Suprapubic skin (tissue), 4 donors: ENCODE results near the gene SPOCD1. TPM values are rescaled to one million over a fixed set of nuclear protein-coding genes. Genes with fewer than 3 reads are reported as not detected.
A peak's percentile ranks its signal among the peaks of the same experiment; 100 is the strongest.

Source experiments
- DNase-seq, 2 donors: peaks; one replicate each; pipeline ENCODE4 v3.0.0-alpha.2; 2019; ENCODE audit warnings: low spot score in 2 of 2
- H3K27ac ChIP-seq: fragments of 200-600 bp; sonication (generic); one replicate; pipeline ENCODE4 v1.5.1; 2019
- H3K27me3 ChIP-seq: fragments of 200-600 bp; sonication (generic); one replicate; pipeline ENCODE4 v1.5.1; 2019
- H3K36me3 ChIP-seq: fragments of 200-600 bp; sonication (generic); one replicate; pipeline ENCODE4 v1.5.1; 2019
- H3K4me1 ChIP-seq: fragments of 200-600 bp; sonication (generic); one replicate; pipeline ENCODE4 v1.5.1; 2019
- H3K4me3 ChIP-seq: fragments of 200-600 bp; sonication (generic); one replicate; pipeline ENCODE4 v1.5.1; 2019; ENCODE audit warnings: mild to moderate bottlenecking
- H3K9me3 ChIP-seq: fragments of 200-600 bp; sonication (generic); one replicate; pipeline ENCODE4 v1.5.1; 2019
- CTCF ChIP-seq, 2 donors: fragments of 200-600 bp in 1 of 2; fragments of 450-650 bp in 1 of 2; sonication (generic) in 1 of 2; IDR thresholded peaks; one replicate each; pipeline ENCODE4 v1.5.1; 2016 to 2019; ENCODE audit warnings: antibody characterized with exemption in 2 of 2, mild to moderate bottlenecking in 1 of 2, moderate library complexity in 1 of 2
- EP300 ChIP-seq: sonication (generic); formaldehyde crosslinking; IDR thresholded peaks from one replicate; pipeline ENCODE4 v1.6.1; 2017; ENCODE audit warnings: antibody characterized with exemption
- POLR2A ChIP-seq, 2 donors: fragments of 450-650 bp; IDR thresholded peaks; one replicate each; pipeline ENCODE4 v1.6.1; 2017; ENCODE audit warnings: antibody characterized with exemption in 2 of 2, mild to moderate bottlenecking in 2 of 2, moderate library complexity in 2 of 2
- POLR2AphosphoS5 ChIP-seq, 3 donors: sonication (generic); formaldehyde crosslinking; IDR thresholded peaks; one replicate each; pipeline ENCODE4 v1.6.1; 2017; ENCODE audit warnings: antibody characterized with exemption in 3 of 3
- WGBS: methylation state at CpG from one replicate; pipeline ENCODE4 v1.1.5; 2018; 5-methylcytosine and 5-hydroxymethylcytosine counted together
- total RNA-seq, 4 donors: library from RNA; depleted of rRNA; stranded (reverse); fragments of >200 nt; gene quantifications; one replicate each; pipeline ENCODE4 v1.1.0, GENCODE V29; 2016

The SPOCD1 gene
- total RNA-seq, 4 donors from 2014 or later = 3.2 TPM; not detected in 3

- no peaks in the 10 kb centered on the region for H3K36me3 ChIP-seq
- H3K4me3 ChIP-seq = no peak overlapping the region
- peaks cover 7% of the 10 kb centered on the region for H3K4me1 ChIP-seq
- 68% methylated on average over 12 of the region's 13 CpGs for WGBS
- H3K9me3 ChIP-seq = no peaks in the 10 kb centered on the region
- no peak overlapping the region for H3K27ac ChIP-seq
- peak; percentile 40 to 48 for DNase-seq
- peaks cover 11% of the 10 kb centered on the region for H3K27me3 ChIP-seq
- TF ChIP-seq EP300 (no peak), POLR2AphosphoS5 (IDR thresholded peaks at IDR 0.05) (no peak), POLR2A (IDR thresholded peaks at IDR 0.05) (no peak), CTCF (IDR thresholded peaks at IDR 0.05) (no peak)
These were observed 19.8 kb downstream of the SPOCD1 start for GRCh38 chr1:31795801-31796621.

- Histone ChIP-seq H3K36me3 (no peaks in the 10 kb centered on the region), H3K4me1 (peaks cover 7% of the 10 kb centered on the region), H3K9me3 (no peaks in the 10 kb centered on the region), H3K27me3 (peaks cover 11% of the 10 kb centered on the region), H3K27ac (no peak overlapping the region), H3K4me3 (no peak overlapping the region)
- TF ChIP-seq CTCF (IDR thresholded peaks at IDR 0.05) (no peak), EP300 (no peak), POLR2AphosphoS5 (IDR thresholded peaks at IDR 0.05) (no peak), POLR2A (IDR thresholded peaks at IDR 0.05) (no peak)
- peak in 1 of 2 donors; percentile 11 for DNase-seq
- WGBS = 56% methylated on average over 2 of the region's 2 CpGs
These were observed 20.6 kb downstream of the SPOCD1 start for GRCh38 chr1:31795096-31795675.

GRCh38 chr1:31793586-31794285 is 22.1 kb downstream of the SPOCD1 start:
- 79% methylated on average over 10 of the region's 13 CpGs for WGBS
- no peak overlapping the region for H3K4me3 ChIP-seq
- no peak for TF ChIP-seq POLR2AphosphoS5 (IDR thresholded peaks at IDR 0.05)
- no peak for TF ChIP-seq POLR2A (IDR thresholded peaks at IDR 0.05)
- TF ChIP-seq EP300 = no peak
- no peak for TF ChIP-seq CTCF (IDR thresholded peaks at IDR 0.05)
- no peaks in the 10 kb centered on the region for H3K9me3 ChIP-seq
- peaks cover 11% of the 10 kb centered on the region for H3K27me3 ChIP-seq
- no peaks in the 10 kb centered on the region for H3K36me3 ChIP-seq
- H3K27ac ChIP-seq = no peak overlapping the region
- H3K4me1 ChIP-seq = peaks cover 13% of the 10 kb centered on the region
- peak in 1 of 2 donors; percentile 72 for DNase-seq

- no peak overlapping the region for H3K4me3 ChIP-seq
- H3K27ac ChIP-seq = no peak overlapping the region
- TF ChIP-seq CTCF (IDR thresholded peaks at IDR 0.05) = no peak
- no peak for TF ChIP-seq POLR2AphosphoS5 (IDR thresholded peaks at IDR 0.05)
- no peak for TF ChIP-seq POLR2A (IDR thresholded peaks at IDR 0.05)
- TF ChIP-seq EP300 = no peak
- peak in 1 of 2 donors; percentile 62 for DNase-seq
- H3K4me1 ChIP-seq = peaks cover 11% of the 10 kb centered on the region
- peaks cover 11% of the 10 kb centered on the region for H3K27me3 ChIP-seq
- H3K9me3 ChIP-seq = no peaks in the 10 kb centered on the region
- H3K36me3 ChIP-seq = no peaks in the 10 kb centered on the region
- 98% methylated on average over 6 of the region's 6 CpGs for WGBS
These were observed 22.7 kb downstream of the SPOCD1 start for GRCh38 chr1:31793086-31793485.

GRCh38 chr1:31792541-31792940 is 23.3 kb downstream of the SPOCD1 start:
- Histone ChIP-seq H3K9me3 (no peaks in the 10 kb centered on the region), H3K36me3 (no peaks in the 10 kb centered on the region), H3K4me3 (no peak overlapping the region), H3K27me3 (peaks cover 9% of the 10 kb centered on the region), H3K4me1 (peaks cover 17% of the 10 kb centered on the region), H3K27ac (no peak overlapping the region)
- DNase-seq = peak in 1 of 2 donors; percentile 47
- WGBS = no CpG with 5 or more reads among the region's 4 CpGs
- TF ChIP-seq CTCF (IDR thresholded peaks at IDR 0.05) (no peak), POLR2AphosphoS5 (IDR thresholded peaks at IDR 0.05) (no peak), EP300 (no peak), POLR2A (IDR thresholded peaks at IDR 0.05) (no peak)
